OCI-LY7 (cell line): Measurements from ENCODE around the gene DIP2C.

ENCODE experiments used
- CTCF ChIP-seq: fragments of 200-600 bp; sonication (generic); conservative IDR thresholded peaks from 2 replicates; pipeline ENCODE4 v1.5.1; 2014; ENCODE audit warnings: mild to moderate bottlenecking, antibody characterized with exemption, low read length, moderate library complexity, mixed read lengths
- EZH2phosphoT487 ChIP-seq: fragments of 200-600 bp; sonication (generic); IDR thresholded peaks from 2 replicates; pipeline ENCODE4 v1.6.1; 2018; ENCODE audit warnings: low read depth, borderline replicate concordance, mild to moderate bottlenecking, mixed run types, antibody characterized with exemption, low read length, moderate library complexity, mixed read lengths

- no peak for TF ChIP-seq CTCF
- no peak for TF ChIP-seq EZH2phosphoT487
Observed at GRCh38 chr10:499991-500390, 189.5 kb downstream of the DIP2C start.
